ENCODE data around the gene SLC9A3.
"Not testable (repeated sequence)": the region's sequence is repeated elsewhere in the genome, so short reads cannot be mapped to it uniquely, and the experiment has no call there.

SLC9A3 gene

GRCh38 chr5:523441-524222 is 617 bp downstream of the SLC9A3 start:
- DNase-seq: no peak

- no peak for DNase-seq
These were observed 1.3 kb downstream of the SLC9A3 start for GRCh38 chr5:522899-523440.

- no peak for DNase-seq
These were observed 2.1 kb downstream of the SLC9A3 start for GRCh38 chr5:522116-522515.

- DNase-seq: no peak
These were observed 2.6 kb downstream of the SLC9A3 start for GRCh38 chr5:521680-522079.

GRCh38 chr5:520850-521226 is 3.4 kb downstream of the SLC9A3 start:
- no peak for DNase-seq

- no peak for DNase-seq
These were observed 3.9 kb downstream of the SLC9A3 start for GRCh38 chr5:520196-520849.

- DNase-seq: no peak
These were observed 5.5 kb downstream of the SLC9A3 start for GRCh38 chr5:518721-519120.

- no peak for DNase-seq
These were observed 6.6 kb downstream of the SLC9A3 start for GRCh38 chr5:517535-518100.

GRCh38 chr5:516980-517379 is 7.3 kb downstream of the SLC9A3 start:
- DNase-seq: no peak

- no peak for DNase-seq
These were observed 7.8 kb downstream of the SLC9A3 start for GRCh38 chr5:516338-516925.

- DNase-seq: no peak
These were observed 8.9 kb downstream of the SLC9A3 start for GRCh38 chr5:515273-515836.

- no peak for DNase-seq
These were observed 9.6 kb downstream of the SLC9A3 start for GRCh38 chr5:514673-515072.

GRCh38 chr5:514101-514485 is 10.2 kb downstream of the SLC9A3 start:
- DNase-seq: no peak

- DNase-seq: no peak
These were observed 10.8 kb downstream of the SLC9A3 start for GRCh38 chr5:513216-514100.

- no peak for DNase-seq
These were observed 12.8 kb downstream of the SLC9A3 start for GRCh38 chr5:511476-511875.

- no peak for DNase-seq
These were observed 13.7 kb downstream of the SLC9A3 start for GRCh38 chr5:510521-510920.

GRCh38 chr5:509611-510185 is 14.6 kb downstream of the SLC9A3 start:
- DNase-seq: no peak

- DNase-seq: not testable (repeated sequence)
These were observed 16.2 kb downstream of the SLC9A3 start for GRCh38 chr5:507986-508575.

GRCh38 chr5:505951-506525 is 18.2 kb downstream of the SLC9A3 start:
- no peak for DNase-seq

- no peak for DNase-seq
These were observed 19.7 kb downstream of the SLC9A3 start for GRCh38 chr5:504326-505154.

Data from activated CD4-positive, alpha-beta T cell treated with anti-CD3 and anti-CD28 coated beads, Interleukin-10, Interleukin-2, amounts not matched to agents 100 ng/mL and 50 ng/mL, durations not matched to agents 16 hours and 8 hours (primary cell).